Caco-2 (cell line): ENCODE results near the gene ERO1B. TPM values are rescaled to one million over a fixed set of nuclear protein-coding genes. Genes with fewer than 3 reads are reported as not detected.

ENCODE experiments used
- BruUV-seq: library from RNA; stranded (reverse); fragments of 400-500 nt; replicated peaks from 2 replicates; lab custom pipeline; 2021; lab: Mats Ljungman, UMichigan
- CTCF ChIA-PET: fragments of 300-600 bp; sonication (Branson Sonifier 250); formaldehyde crosslinking; loops from one replicate; lab custom pipeline; 2022; ENCODE audit warnings: antibody characterized with exemption; lab: Charles Lee
- POLR2A ChIA-PET: fragments of 300-600 bp; sonication (Branson Sonifier 250); formaldehyde crosslinking; loops from one replicate; lab custom pipeline; 2022; ENCODE audit warnings: antibody characterized with exemption; lab: Charles Lee
- DNase-seq, 2 experiments: peaks; one replicate each; pipeline versions ENCODE4 v3.0.0 to v3.0.0-alpha.2; 2020 to 2022
- H3K27me3 ChIP-seq: replicated peaks from 2 replicates; pipeline ENCODE4 v1.6.0; 2011; ENCODE audit warnings: low read length; ENCODE audit not compliant: control insufficient read depth, insufficient read depth
- H3K36me3 ChIP-seq: 2 replicates; pipeline ENCODE4 v1.5.1; 2011; ENCODE audit warnings: low read length; ENCODE audit not compliant: control insufficient read depth, insufficient read depth
- H3K4me1 ChIP-seq: fragments of 250-450 bp; sonication (Bioruptor Pico); 2 replicates; pipeline ENCODE4 v1.5.1; 2020; ENCODE audit warnings: mild to moderate bottlenecking
- H3K4me3 ChIP-seq: 2 replicates; pipeline ENCODE4 v1.5.1; 2011; ENCODE audit warnings: low read depth, mild to moderate bottlenecking, control low read depth, low read length
- H3K9me3 ChIP-seq: fragments of 250-450 bp; sonication (Bioruptor Pico); 2 replicates; pipeline ENCODE4 v1.5.1; 2020; ENCODE audit warnings: mild to moderate bottlenecking, moderate library complexity
- H3K27ac Mint-ChIP-seq: one replicate; pipeline ENCODE4 v1.8.0; 2022; ENCODE audit warnings: mixed read lengths; ENCODE audit not compliant: unreplicated experiment
- H3K27me3 Mint-ChIP-seq: one replicate; pipeline ENCODE4 v1.8.0; 2022; ENCODE audit warnings: mixed read lengths; ENCODE audit not compliant: insufficient read depth, unreplicated experiment
- H3K36me3 Mint-ChIP-seq: one replicate; pipeline ENCODE4 v1.8.0; 2022; ENCODE audit warnings: mild to moderate bottlenecking, mixed read lengths; ENCODE audit not compliant: insufficient read depth, unreplicated experiment
- H3K4me1 Mint-ChIP-seq: one replicate; pipeline ENCODE4 v1.8.0; 2022; ENCODE audit warnings: low read depth, mixed read lengths; ENCODE audit not compliant: unreplicated experiment
- H3K4me3 Mint-ChIP-seq: one replicate; pipeline ENCODE4 v1.8.0; 2022; ENCODE audit warnings: mild to moderate bottlenecking, moderate library complexity, mixed read lengths; ENCODE audit not compliant: unreplicated experiment
- H3K9me3 Mint-ChIP-seq: one replicate; pipeline ENCODE4 v1.8.0; 2022; ENCODE audit warnings: mixed read lengths; ENCODE audit not compliant: unreplicated experiment
- CTCF ChIP-seq, 2 experiments: fragments of 200-600 bp in 1 of 2; IDR thresholded peaks; 1 replicate in 1 of 2; 2 replicates in 1 of 2; pipeline versions ENCODE4 v1.5.1 to v1.8.0; 2011 to 2022; ENCODE audit warnings: antibody characterized with exemption in 1 of 2, control low read depth in 1 of 2, inconsistent platforms in 1 of 2, low read depth in 1 of 2, low read length in 1 of 2, mild to moderate bottlenecking in 1 of 2, moderate library complexity in 1 of 2; ENCODE audit not compliant: insufficient read depth in 1 of 2, severe bottlenecking in 1 of 2, unreplicated experiment in 1 of 2
- intact Hi-C: fragments of 100-400 bp; cut with micrococcal nuclease; formaldehyde crosslinking; loops from one replicate; pipeline ENCODE4 v1.10.0; 2022; ENCODE audit not compliant: unreplicated experiment
- total RNA-seq: library from RNA; stranded (reverse); gene quantifications from 2 replicates; pipeline ENCODE4 v1.2.3, GENCODE V29; 2022

The ERO1B gene
- total RNA-seq, 1 experiment from 2014 or later, result 2.6 TPM

GRCh38 chr1:236321101-236321500, 39.3 kb upstream of the ERO1B start:
- H3K27ac Mint-ChIP-seq, result no peak overlapping the region
- intact Hi-C loops, result no loop called here
- peaks cover 35% of the 10 kb centered on the region for H3K9me3 Mint-ChIP-seq
- no peak overlapping the region for H3K4me3 ChIP-seq
- H3K36me3 ChIP-seq, result no peaks in the 10 kb centered on the region
- no peak for DNase-seq
- CTCF ChIA-PET, result interaction anchor here (1.0 kb wide), 1 partner anchor 24 kb away, joined by 3 read pairs; no protein-coding TSS in a partner anchor
- TF ChIP-seq CTCF (IDR thresholded peaks at IDR 0.05; ENCODE audit: insufficient read depth in 1 of 2, low read depth in 1 of 2, low read length in 1 of 2, severe bottlenecking in 1 of 2, unreplicated experiment in 1 of 2), result no peak
- H3K4me3 Mint-ChIP-seq, result no peak overlapping the region
- POLR2A ChIA-PET, result no interaction called here
- H3K27me3 ChIP-seq, result no peaks in the 10 kb centered on the region
- no peaks in the 10 kb centered on the region for H3K36me3 Mint-ChIP-seq
- H3K9me3 ChIP-seq, result peaks cover 12% of the 10 kb centered on the region; the same call in 1 of the 2 replicates
- BruUV-seq, result no TSS peak
- no peaks in the 10 kb centered on the region for H3K4me1 ChIP-seq
- no peaks in the 10 kb centered on the region for H3K4me1 Mint-ChIP-seq
- H3K27me3 Mint-ChIP-seq, result no peaks in the 10 kb centered on the region

- DNase-seq, result no peak
- Mint-ChIP-seq H3K27ac (no peak overlapping the region), H3K4me3 (no peak overlapping the region), H3K27me3 (no peaks in the 10 kb centered on the region), H3K4me1 (no peaks in the 10 kb centered on the region), H3K9me3 (peaks cover 35% of the 10 kb centered on the region), H3K36me3 (no peaks in the 10 kb centered on the region)
- Histone ChIP-seq H3K36me3 (no peaks in the 10 kb centered on the region), H3K27me3 (no peaks in the 10 kb centered on the region), H3K9me3 (peaks cover 12% of the 10 kb centered on the region; the same call in 1 of the 2 replicates), H3K4me3 (no peak overlapping the region), H3K4me1 (no peaks in the 10 kb centered on the region)
- ChIA-PET CTCF (no interaction called here), POLR2A (no interaction called here)
- BruUV-seq, result no TSS peak
- intact Hi-C loops, result no loop called here
- TF ChIP-seq CTCF (IDR thresholded peaks at IDR 0.05; ENCODE audit: insufficient read depth in 1 of 2, low read depth in 1 of 2, low read length in 1 of 2, severe bottlenecking in 1 of 2, unreplicated experiment in 1 of 2), result no peak
These were observed 38.9 kb upstream of the ERO1B start for GRCh38 chr1:236320671-236321070.

DNA sequence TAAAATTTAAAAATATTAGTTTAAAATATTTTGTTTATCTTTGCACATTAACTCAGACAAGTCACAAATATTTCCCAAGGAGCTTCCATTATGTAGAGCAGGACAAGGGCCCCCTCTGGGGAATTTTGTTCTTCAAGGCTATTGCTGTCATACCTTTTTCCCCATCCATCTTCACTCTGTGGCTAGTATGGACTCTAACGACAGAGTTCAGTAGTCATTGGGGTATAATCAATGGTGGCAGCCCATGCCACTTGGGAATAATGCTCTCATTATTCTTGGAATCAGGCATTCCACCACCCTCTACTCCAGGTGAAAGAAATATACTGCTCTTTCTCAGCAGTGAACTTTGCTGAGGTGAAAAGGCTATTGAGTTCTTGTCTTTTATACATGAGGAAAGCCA, 38.5 kb upstream of the ERO1B start:
- Histone ChIP-seq H3K4me1 (no peaks in the 10 kb centered on the region), H3K36me3 (no peaks in the 10 kb centered on the region), H3K9me3 (peaks cover 12% of the 10 kb centered on the region; the same call in 1 of the 2 replicates), H3K27me3 (no peaks in the 10 kb centered on the region), H3K4me3 (no peak overlapping the region)
- Mint-ChIP-seq H3K27ac (no peak overlapping the region), H3K4me1 (no peaks in the 10 kb centered on the region), H3K27me3 (no peaks in the 10 kb centered on the region), H3K9me3 (peaks cover 35% of the 10 kb centered on the region), H3K4me3 (no peak overlapping the region), H3K36me3 (no peaks in the 10 kb centered on the region)
- ChIA-PET CTCF (no interaction called here), POLR2A (no interaction called here)
- intact Hi-C loops, result no loop called here
- no peak for TF ChIP-seq CTCF (IDR thresholded peaks at IDR 0.05; ENCODE audit: insufficient read depth in 1 of 2, low read depth in 1 of 2, low read length in 1 of 2, severe bottlenecking in 1 of 2, unreplicated experiment in 1 of 2)
- BruUV-seq, result no TSS peak
- no peak for DNase-seq
